Measurements from ENCODE around the gene HERPUD1. TPM values are rescaled to one million over a fixed set of nuclear protein-coding genes. Genes with fewer than 3 reads are reported as not detected.

Gene HERPUD1
- total and polyA plus RNA-seq, 9 of the 15 experiments (the other 6 are each of a cell fraction or from before 2014, with no cell fraction given): 14.2 to 60.7 (median 37.4) TPM

DNA sequence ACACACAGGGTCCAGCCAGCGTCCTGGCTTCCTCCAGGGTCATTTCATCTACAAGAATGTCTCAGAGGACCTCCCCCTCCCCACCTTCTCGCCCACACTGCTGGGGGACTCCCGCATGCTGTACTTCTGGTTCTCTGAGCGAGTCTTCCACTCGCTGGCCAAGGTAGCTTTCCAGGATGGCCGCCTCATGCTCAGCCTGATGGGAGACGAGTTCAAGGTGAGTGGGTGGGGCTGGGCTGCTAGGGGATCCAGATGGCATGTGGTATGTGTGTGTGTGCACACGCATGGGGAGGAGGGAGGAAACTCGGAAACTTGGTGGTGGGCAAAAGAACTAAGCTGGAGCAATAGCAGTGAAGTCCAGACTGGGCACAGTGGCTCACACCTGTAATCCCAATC lies 41.4 kb downstream of the HERPUD1 start (continued):
- TF ChIP-seq, protein P1, sequence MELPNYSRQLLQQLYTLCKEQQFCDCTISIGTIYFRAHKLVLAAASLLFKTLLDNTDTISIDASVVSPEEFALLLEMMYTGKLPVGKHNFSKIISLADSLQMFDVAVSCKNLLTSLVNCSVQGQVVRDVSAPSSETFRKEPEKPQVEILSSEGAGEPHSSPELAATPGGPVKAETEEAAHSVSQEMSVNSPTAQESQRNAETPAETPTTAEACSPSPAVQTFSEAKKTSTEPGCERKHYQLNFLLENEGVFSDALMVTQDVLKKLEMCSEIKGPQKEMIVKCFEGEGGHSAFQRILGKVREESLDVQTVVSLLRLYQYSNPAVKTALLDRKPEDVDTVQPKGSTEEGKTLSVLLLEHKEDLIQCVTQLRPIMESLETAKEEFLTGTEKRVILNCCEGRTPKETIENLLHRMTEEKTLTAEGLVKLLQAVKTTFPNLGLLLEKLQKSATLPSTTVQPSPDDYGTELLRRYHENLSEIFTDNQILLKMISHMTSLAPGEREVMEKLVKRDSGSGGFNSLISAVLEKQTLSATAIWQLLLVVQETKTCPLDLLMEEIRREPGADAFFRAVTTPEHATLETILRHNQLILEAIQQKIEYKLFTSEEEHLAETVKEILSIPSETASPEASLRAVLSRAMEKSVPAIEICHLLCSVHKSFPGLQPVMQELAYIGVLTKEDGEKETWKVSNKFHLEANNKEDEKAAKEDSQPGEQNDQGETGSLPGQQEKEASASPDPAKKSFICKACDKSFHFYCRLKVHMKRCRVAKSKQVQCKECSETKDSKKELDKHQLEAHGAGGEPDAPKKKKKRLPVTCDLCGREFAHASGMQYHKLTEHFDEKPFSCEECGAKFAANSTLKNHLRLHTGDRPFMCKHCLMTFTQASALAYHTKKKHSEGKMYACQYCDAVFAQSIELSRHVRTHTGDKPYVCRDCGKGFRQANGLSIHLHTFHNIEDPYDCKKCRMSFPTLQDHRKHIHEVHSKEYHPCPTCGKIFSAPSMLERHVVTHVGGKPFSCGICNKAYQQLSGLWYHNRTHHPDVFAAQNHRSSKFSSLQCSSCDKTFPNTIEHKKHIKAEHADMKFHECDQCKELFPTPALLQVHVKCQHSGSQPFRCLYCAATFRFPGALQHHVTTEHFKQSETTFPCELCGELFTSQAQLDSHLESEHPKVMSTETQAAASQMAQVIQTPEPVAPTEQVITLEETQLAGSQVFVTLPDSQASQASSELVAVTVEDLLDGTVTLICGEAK (IDR thresholded peaks at IDR 0.05): no peak
- TF ChIP-seq, protein P1 (CRISPR knock-in tag; IDR thresholded peaks at IDR 0.05): no peak
- TF ChIP-seq TEAD2 (tag; IDR thresholded peaks at IDR 0.05): no peak
